A204.1 (cell line): Measurements from ENCODE around the gene GRAMD1C.
"Not testable (repeated sequence)": the region's sequence is repeated elsewhere in the genome, so short reads cannot be mapped to it uniquely, and the experiment has no call there.

Source experiments
- FAIRE-seq: peaks from 2 replicates; lab custom pipeline; 2012; peaks lifted over from hg19 to GRCh38; lab: Jason Lieb, UNC

Gene GRAMD1C

GRCh38 chr3:113838631-113839209 is at the start of gene GRAMD1C:
TSS of gene GRAMD1C (plus strand) at chr3:113838788. CDS start at chr3:113838910, 122 bp downstream.
- FAIRE-seq = no peak

DNA sequence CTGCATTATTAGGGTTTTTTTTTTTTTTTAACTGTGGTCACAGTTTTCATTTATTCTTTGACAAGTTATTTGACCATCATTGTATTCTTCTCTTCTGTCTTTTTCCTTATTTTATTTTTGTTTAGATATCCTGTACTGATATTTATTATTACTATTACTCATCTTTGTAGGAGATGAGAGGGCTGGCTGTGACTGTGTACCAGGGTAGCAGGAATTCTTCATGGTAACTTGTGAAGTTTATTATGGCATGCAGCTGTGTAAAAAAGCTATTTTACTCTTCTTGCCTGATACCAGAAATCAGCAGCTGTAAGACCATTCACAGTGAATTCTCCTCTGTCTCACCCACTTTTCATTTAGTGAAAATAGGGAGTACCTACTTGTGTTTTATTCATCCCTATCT is 47.2 kb upstream of the GRAMD1C start:
- no peak for FAIRE-seq

GRCh38 chr3:113794526-113794925 is 44.1 kb upstream of the GRAMD1C start:
- FAIRE-seq = no peak

DNA sequence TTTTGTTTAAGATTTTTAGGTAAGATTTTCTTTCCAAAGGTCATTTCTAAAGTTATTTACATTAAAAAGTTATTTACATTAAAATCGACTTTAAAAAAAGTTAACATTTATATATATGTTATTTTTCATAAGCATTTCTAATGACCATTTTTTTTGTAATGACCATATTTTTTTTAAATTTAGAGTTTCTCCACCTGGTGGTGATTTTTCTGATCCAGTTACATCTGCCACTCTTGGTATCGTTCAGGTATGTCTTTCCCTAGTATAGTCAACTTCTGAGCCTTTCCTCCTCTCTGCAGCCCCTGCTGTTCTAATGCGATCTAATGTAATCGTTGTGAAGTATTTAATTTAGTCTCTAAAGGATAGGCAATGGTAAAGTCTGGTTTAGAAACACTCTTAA is 42.9 kb upstream of the GRAMD1C start:
- FAIRE-seq = peak; percentile 81

DNA sequence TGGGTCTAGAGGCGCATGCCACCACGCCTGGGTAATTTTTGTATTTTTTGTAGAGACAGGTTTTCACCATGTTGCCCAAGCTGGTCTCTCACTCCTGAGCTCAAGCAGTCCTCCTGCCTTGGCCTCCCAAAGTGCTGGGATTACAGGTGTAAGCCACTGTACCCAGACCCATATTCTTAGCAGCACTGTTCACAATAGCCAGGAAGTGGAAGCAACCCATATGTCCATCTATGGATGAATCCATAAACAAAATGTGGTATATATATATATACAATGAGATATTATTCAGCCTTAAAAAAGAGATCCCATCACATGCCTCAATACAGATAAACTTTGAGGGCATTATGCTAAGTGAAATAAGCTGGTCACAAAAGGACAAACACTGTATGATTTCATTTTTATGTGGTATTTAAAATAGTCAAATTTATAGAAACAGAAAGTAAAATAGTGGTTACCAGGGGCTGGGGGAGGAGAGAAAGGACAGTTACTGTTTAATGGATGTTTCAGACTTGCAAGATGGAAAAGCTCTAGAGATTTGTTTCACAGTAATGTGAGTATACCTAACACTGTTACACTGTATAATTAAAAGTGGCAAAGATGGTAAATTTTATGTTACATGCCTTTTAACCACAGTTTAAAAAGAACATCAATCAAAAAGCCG is 35.7 kb upstream of the GRAMD1C start:
- FAIRE-seq = no peak

DNA sequence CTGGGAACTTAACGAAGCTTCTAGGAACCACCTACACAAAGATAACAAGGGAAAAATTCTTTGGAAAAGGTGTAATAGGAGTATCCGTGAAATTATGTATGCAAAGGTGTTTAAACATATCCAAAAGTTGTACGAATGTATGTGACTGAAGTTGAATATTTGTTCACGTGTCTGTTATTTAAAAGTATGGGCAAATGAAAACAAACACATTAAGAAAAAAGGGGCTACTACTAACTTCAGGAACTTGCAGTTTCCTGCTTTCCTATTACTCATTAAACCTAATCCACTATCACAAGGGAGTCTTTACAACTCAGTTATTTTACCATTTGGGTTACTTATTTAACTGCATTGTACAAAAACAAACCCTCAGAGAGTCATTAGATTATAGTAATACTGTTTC is 33.9 kb upstream of the GRAMD1C start:
- no peak for FAIRE-seq

DNA sequence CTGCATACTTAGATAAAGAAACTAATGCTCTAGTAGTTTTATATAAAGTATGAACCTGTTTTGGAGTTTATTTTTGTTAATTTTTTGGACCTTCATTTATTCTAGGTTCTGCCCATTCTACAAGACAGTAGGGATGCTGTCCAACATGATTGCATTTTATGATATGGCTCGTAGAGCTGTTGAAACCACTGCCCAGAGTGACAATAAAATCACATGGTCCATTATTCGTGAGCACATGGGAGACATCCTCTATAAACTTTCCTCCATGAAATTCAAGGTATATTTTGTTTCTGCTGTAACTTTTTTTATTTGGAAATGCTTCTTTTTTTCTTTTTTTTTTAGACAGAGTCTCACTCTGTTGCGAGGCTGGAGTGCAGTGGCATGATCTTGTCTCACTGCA is 33.3 kb upstream of the GRAMD1C start:
- no peak for FAIRE-seq

DNA sequence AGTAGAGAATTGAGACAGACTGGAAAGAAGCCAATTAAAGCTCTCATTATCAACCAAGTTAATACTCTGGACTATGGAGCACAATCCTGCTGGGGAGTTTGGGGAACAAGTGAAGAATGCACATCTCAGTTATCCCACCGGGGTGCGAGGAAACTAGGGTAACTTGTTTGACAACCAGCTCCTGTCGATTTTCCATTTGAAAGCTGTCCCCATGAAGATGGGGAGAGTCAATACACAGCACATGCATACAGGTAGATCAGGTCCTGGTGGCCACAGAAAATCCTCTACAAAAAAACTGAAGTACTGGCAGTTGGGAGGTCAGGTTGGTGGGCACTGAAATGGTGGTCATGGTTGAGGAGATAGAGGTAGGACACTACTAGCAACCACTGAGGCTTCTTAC is 25.7 kb upstream of the GRAMD1C start:
- no peak for FAIRE-seq

GRCh38 chr3:113819866-113820265 is 18.7 kb upstream of the GRAMD1C start:
- no peak for FAIRE-seq

DNA sequence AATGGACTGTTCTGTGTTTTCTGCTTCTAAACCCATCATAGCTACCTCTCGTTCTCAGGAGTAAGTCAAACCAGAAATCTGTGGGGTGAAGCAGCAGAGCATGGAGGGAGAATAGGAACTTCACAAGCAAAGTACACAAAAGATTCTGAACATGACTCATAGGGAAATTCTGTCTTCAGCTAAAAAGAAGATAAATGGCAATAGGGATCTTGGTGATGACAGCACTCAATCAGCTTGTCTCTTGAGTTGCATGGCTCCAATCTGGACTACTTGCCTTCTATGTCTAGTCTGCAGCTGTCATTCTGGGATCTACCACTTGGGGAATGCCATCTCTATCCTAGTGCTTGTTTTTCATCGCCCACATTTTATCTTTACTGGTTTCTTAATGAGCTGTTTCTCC is 13.5 kb upstream of the GRAMD1C start:
- no peak for FAIRE-seq

GRCh38 chr3:113828600-113828999 is 10.0 kb upstream of the GRAMD1C start:
- FAIRE-seq = no peak

DNA sequence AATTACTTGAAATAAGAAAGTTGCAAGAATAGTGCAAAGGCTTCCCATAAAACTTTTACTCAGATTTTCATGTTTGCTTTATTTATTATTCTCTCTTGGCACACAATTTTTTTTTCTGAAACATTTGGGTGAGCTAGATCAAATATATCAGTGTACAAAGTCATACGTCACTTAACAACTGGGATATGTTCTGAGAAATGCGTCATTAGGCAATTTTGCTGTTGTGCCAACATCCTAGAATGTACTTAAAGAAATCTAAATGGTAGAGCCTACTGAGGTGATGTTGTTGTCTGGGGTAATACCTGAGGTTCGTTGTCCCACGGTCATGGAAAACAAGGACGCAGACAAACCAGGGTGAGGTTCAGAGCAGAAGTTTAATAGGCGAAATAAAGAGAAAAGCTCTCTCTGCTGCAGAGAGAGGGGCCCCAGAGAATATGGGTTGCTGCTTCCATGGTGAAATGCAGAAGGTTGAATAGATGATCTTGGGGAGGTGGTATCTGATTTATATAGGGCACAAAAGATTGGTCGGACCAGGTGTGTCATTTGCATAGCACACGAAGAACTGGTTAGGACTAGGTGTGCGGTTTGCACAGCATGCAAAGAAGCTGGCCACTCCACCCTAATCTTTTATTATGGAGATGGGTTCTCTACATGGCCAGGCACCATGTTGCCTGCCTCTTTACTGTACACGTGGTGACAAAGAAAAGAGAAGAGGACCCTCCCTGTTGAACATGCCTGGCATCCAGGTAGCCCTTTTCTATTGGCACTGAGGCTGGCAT is 8.8 kb upstream of the GRAMD1C start:
- FAIRE-seq = no peak

- no peak for FAIRE-seq
Observed at GRCh38 chr3:113831103-113831355, 7.6 kb upstream of the GRAMD1C start.

GRCh38 chr3:113832477-113833164 is 6.0 kb upstream of the GRAMD1C start:
- no peak for FAIRE-seq

DNA sequence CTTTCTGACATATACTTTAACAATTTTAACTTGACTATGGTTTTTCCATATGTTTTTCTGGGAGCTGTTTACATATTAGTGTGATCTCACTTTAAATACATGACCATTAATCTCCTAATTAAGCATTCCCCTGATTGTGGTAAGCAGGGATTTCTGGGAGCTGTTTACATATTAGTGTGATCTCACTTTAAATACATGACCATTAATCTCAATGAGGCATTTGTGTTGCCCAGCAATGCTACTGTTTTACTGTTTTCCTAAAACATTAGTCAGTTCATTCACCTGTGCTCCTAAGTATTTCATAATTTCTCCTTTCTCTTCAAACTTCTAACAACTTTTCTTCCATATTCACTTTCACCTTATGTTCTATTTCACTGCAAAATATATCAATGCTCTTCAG is 3.6 kb upstream of the GRAMD1C start:
- no peak for FAIRE-seq

DNA sequence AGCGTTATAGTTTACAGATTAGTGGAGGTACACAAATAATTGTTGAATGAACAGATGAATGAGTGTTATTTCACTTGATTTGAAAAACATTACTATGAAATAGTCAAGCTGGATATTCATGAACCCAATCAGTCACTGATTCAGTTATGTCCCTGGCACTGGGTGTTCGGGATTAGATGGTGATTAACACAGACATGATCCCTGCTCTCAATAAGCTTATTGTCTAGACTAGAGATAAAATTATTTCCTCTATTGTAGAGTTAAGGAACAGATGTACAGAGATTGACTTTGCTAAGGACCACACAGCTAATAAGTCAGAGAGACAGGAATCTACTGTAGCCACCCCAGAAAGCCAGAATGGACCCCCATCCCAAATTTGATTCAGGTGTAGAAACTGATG is 963 bp downstream of the GRAMD1C start:
- no peak for FAIRE-seq

GRCh38 chr3:113844622-113845222 is 6.1 kb downstream of the GRAMD1C start:
- peak; percentile 97 for FAIRE-seq

DNA sequence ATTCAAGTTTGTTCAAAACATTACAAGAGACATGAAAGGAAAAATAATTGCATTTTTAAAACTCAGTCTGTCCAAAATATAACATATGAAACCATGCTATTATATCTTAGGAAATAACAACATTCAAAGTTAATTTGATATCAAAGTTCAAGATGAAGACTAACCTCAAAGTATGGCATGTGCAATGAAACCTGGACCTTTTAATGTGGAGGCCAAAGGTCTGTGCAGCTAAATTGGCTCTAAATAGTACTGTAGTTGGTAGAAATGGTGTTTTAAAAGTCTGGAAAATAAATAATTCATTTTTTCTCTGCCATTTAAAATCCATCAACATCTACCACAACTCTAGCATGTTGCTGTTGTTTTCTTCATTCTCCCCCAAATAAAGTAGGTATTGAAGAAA is 8.7 kb downstream of the GRAMD1C start:
- FAIRE-seq = no peak

DNA sequence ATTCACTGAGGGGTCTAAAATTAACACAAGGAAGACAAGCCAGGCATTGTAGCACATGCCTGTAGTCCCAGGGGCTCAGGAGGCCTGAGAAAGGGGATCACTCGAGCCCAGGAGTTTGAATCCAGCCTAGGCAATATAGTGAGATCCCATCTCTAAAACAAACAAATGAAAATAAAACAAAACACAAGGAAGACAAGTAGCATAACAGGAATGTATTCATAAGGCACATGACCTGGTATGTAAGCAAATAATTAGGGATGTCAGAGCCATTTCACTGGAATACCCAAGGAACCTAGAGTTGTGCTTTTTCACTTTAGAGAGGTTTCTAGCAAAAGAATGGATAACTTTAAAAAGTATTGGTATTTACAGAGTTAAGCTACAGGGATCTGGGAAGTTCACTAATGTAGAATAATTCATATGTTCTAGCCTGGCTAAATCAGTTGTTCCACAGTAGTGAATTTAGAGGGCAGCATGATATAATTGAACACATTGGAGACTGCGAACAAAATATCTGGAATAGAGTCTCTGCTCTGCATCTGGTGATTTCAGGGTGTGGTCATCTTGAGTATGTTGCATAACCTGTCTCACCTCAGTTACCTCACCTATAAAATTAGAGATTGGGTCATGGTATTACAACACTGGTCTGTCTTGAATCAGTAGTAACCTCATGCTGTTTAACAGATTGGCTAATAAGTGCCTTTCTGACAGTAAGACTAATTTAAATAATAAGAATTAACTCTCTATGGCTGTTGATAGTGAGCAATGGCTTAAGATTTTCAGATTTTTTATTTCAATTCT is 9.3 kb downstream of the GRAMD1C start:
- no peak for FAIRE-seq

DNA sequence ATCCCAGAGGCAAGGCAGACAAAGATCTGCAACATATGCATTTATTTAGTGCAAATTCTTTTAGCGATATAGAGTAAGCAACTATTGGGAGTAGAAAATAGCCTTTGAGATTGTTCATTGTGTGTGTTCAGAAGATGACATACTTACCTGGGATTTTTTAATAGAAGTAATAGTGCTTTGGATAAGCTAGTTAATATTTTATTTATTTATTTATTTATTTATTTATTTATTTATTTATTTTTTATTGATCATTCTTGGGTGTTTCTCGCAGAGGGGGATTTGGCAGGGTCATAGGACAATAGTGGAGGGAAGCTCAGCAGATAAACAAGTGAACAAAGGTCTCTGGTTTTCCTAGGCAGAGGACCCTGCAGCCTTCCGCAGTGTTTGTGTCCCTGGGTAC is 10.5 kb downstream of the GRAMD1C start:
- not testable (repeated sequence) for FAIRE-seq

GRCh38 chr3:113849841-113850240 is 11.3 kb downstream of the GRAMD1C start:
- not testable (repeated sequence) for FAIRE-seq

DNA sequence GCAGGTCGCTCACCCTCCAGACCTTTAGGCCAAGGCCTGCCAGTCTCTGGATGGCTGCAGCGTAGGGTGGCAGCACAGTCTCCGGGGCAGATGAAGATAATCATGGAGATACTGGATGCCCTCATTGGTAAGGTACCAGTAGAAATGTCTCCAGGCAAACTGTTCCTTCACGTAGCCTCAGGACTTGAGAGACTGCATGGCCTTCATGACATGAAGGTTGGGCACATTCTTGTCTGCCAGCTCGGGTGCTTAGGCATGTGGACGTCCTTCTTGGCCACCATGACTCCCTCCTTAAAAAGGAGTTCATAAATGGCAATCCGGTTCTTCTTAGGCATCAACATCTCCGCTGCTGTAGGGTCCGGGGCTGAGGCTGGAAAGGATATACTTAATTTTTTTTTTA is 11.8 kb downstream of the GRAMD1C start:
- not testable (repeated sequence) for FAIRE-seq
